Measurements from ENCODE around the gene USP50.
"Not testable (repeated sequence)": the region's sequence is repeated elsewhere in the genome, so short reads cannot be mapped to it uniquely, and the experiment has no call there.

USP50 gene

DNA sequence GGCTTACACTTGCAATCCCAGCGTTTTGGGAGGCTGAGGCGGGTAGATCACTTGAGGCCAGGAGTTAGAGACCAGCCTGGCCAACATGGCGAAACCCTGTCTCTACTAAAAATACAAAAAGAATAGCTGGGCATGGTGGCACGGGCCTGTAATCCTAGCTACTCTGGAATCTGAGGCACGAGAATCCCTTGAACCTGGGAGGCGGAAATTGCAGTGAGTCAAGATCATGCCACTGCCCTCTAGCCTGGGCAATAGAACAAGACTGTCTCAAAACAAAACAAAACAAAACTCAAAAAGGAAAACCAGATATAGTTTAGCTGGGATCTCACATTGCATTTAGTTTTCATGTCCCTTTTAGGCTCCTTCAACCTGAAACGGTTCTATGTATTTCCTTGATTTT lies 2.9 kb upstream of the USP50 start:
- H3K36me3 ChIP-seq (ENCODE audit: insufficient read depth, low read depth, low read length), result no peaks in the 10 kb centered on the region
- no peaks in the 10 kb centered on the region for H3K27me3 ChIP-seq (ENCODE audit: insufficient read depth, low read length)
- H3K9ac ChIP-seq (ENCODE audit: low read depth, low read length), result no peak overlapping the region

DNA sequence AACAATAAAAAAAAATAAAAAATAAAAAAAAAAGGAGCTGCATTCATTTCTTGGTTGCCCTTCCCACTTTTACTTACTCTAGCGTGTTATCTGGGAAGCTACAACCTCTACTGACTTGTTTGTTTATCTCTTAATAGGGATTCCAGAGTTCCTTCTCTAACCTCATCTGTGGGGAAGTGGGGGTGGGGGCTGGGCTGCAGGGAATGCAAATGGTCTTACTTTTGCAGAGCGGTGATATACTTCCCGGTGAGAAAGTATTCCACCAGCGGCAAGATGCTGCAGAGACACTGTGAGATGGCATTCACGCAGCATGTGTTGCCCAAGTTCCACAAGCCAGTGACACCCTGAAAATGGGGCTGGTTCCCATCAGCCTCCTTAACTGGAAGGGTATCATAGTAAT lies 2.1 kb downstream of the USP50 start:
- no peak overlapping the region for H3K27ac ChIP-seq (ENCODE audit: low read length)
- H3K27me3 ChIP-seq (ENCODE audit: insufficient read depth, low read length), result no peaks in the 10 kb centered on the region
- no peak overlapping the region for H3K9ac ChIP-seq (ENCODE audit: low read depth, low read length)
- H3K36me3 ChIP-seq (ENCODE audit: insufficient read depth, low read depth, low read length), result no peaks in the 10 kb centered on the region
- no peak overlapping the region for H3K4me3 ChIP-seq (ENCODE audit: low read length)
- no peaks in the 10 kb centered on the region for H3K9me3 ChIP-seq (ENCODE audit: insufficient read depth, low read depth, low read length)
- H3K4me1 ChIP-seq (ENCODE audit: insufficient read depth, low read length), result peaks cover 2% of the 10 kb centered on the region; the same call in 1 of the 2 replicates

More for the DNA sequence above, 2.9 kb upstream of the USP50 start:
- Histone ChIP-seq H3K27ac (ENCODE audit: low read length) (no peak overlapping the region), H3K9me3 (ENCODE audit: insufficient read depth, low read depth, low read length) (no peaks in the 10 kb centered on the region), H3K4me3 (ENCODE audit: low read length) (no peak overlapping the region), H3K4me1 (ENCODE audit: insufficient read depth, low read length) (peaks cover 2% of the 10 kb centered on the region; the same call in 1 of the 2 replicates)

DNA sequence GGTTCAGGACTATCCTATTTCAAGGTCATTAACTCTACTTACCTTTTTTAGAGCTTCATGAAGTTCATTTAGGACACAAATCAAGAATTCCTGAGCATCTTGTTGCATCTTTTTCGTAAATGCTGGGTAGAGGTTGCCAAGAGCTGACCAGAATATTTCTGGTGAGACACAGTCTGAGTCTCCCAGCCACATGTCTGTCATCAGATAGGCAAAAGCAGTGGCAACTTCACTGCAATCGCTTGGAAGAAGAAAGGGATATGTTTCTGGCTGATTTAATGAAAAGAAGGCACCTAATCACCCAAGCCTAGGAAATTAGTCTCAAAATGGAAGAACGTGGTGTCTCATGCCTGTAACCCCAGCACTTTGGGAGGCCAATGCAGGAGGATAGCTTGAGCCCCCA lies 2.9 kb downstream of the USP50 start:
- no peaks in the 10 kb centered on the region for H3K36me3 ChIP-seq (ENCODE audit: insufficient read depth, low read depth, low read length)
- no peaks in the 10 kb centered on the region for H3K9me3 ChIP-seq (ENCODE audit: insufficient read depth, low read depth, low read length)
- no peak overlapping the region for H3K9ac ChIP-seq (ENCODE audit: low read depth, low read length)
- H3K27ac ChIP-seq (ENCODE audit: low read length), result no peak overlapping the region
- no peak overlapping the region for H3K4me3 ChIP-seq (ENCODE audit: low read length)
- H3K27me3 ChIP-seq (ENCODE audit: insufficient read depth, low read length), result no peaks in the 10 kb centered on the region
- H3K4me1 ChIP-seq (ENCODE audit: insufficient read depth, low read length), result peaks cover 2% of the 10 kb centered on the region; the same call in 1 of the 2 replicates

DNA sequence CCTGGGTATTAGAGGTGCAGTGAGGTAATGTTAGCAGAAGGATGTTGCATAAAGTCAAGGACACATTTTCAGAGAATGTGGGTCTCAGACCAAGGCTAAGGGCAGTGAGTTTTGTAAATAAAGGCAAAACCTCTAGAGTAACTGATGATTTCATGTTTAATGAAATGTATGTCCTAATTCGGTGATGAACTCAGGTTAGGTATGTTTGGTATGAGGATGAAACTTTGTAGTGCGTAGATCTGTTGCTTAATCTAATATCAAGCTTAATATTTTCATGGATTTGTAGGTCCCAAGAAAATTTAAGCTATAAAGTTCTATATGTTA lies 3.6 kb downstream of the USP50 start:
- Histone ChIP-seq H3K27ac (ENCODE audit: low read length) (no peak overlapping the region), H3K4me1 (ENCODE audit: insufficient read depth, low read length) (peaks cover 2% of the 10 kb centered on the region; the same call in 1 of the 2 replicates), H3K9me3 (ENCODE audit: insufficient read depth, low read depth, low read length) (no peaks in the 10 kb centered on the region), H3K4me3 (ENCODE audit: low read length) (no peak overlapping the region), H3K27me3 (ENCODE audit: insufficient read depth, low read length) (no peaks in the 10 kb centered on the region), H3K36me3 (ENCODE audit: insufficient read depth, low read depth, low read length) (no peaks in the 10 kb centered on the region), H3K9ac (ENCODE audit: low read depth, low read length) (no peak overlapping the region)

DNA sequence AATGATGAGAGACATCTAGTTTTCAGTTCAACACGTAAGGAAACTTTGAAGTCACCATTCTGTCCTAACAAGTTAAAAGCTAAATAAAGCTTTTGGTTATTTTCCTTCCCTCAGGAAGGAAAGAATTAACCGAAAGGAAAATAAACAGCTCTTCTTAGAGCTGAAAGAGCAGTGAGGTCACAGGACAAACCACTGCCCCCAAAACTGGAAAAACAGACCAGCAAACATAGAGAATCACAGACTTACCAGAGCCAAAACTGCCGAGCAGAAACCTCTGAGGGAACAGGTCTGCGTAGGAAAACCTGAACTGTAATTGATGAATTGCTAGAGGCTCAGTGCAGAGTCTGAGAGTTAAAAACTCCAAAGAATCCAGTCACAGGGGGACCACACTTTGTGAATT lies 14.7 kb downstream of the USP50 start:
- Histone ChIP-seq H3K27me3 (ENCODE audit: insufficient read depth, low read length) (no peaks in the 10 kb centered on the region), H3K4me1 (ENCODE audit: insufficient read depth, low read length) (no peaks in the 10 kb centered on the region), H3K9me3 (ENCODE audit: insufficient read depth, low read depth, low read length) (no peaks in the 10 kb centered on the region), H3K27ac (ENCODE audit: low read length) (no peak overlapping the region), H3K9ac (ENCODE audit: low read depth, low read length) (no peak overlapping the region), H3K4me3 (ENCODE audit: low read length) (no peak overlapping the region), H3K36me3 (ENCODE audit: insufficient read depth, low read depth, low read length) (no peaks in the 10 kb centered on the region)

DNA sequence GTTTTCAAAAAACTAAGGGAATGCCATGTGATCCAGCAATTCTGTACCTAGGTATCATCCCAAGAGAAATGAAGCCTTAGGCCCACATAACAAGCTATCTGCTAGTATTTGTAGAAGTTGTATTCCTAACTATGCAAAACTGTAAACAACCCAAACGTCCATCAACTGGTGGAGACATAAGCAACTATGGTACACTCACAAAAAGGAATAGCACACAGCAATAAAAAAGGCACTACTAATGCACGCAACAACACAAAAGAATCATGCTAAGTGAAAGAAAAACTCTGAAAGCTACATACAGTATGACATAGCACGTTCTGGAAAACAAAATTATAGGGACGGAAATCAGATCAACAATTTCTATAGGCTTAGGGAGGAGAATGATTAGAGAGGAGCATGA lies 15.3 kb downstream of the USP50 start:
- no peaks in the 10 kb centered on the region for H3K27me3 ChIP-seq (ENCODE audit: insufficient read depth, low read length)
- no peaks in the 10 kb centered on the region for H3K9me3 ChIP-seq (ENCODE audit: insufficient read depth, low read depth, low read length)
- no peaks in the 10 kb centered on the region for H3K36me3 ChIP-seq (ENCODE audit: insufficient read depth, low read depth, low read length)
- no peak overlapping the region for H3K9ac ChIP-seq (ENCODE audit: low read depth, low read length)
- no peak overlapping the region for H3K4me3 ChIP-seq (ENCODE audit: low read length)
- H3K4me1 ChIP-seq (ENCODE audit: insufficient read depth, low read length), result no peaks in the 10 kb centered on the region
- H3K27ac ChIP-seq (ENCODE audit: low read length), result no peak overlapping the region

DNA sequence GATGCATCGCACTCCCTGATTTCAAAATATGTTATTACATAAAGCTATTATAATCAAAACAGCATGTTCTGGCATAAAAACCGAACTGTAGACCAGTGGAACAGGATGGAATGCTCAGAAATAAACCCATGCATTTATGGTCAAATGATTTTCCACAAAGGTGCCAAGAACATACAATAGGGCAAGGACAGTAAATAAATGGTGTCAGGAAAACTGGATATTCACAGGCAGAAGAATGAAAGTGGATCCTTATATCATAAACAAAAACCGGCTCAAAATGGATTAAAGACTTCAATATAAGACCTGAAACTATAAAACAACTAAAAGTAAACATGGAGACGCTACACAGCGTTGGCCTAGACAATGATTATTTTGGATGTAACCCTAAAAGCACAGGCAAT lies 22.6 kb downstream of the USP50 start:
- Histone ChIP-seq H3K4me3 (ENCODE audit: low read length) (no peak overlapping the region), H3K4me1 (ENCODE audit: insufficient read depth, low read length) (no peaks in the 10 kb centered on the region), H3K9me3 (ENCODE audit: insufficient read depth, low read depth, low read length) (peaks cover 2% of the 10 kb centered on the region; the same call in 1 of the 2 replicates), H3K27me3 (ENCODE audit: insufficient read depth, low read length) (no peaks in the 10 kb centered on the region), H3K9ac (ENCODE audit: low read depth, low read length) (no peak overlapping the region), H3K27ac (ENCODE audit: low read length) (no peak overlapping the region), H3K36me3 (ENCODE audit: insufficient read depth, low read depth, low read length) (no peaks in the 10 kb centered on the region)

DNA sequence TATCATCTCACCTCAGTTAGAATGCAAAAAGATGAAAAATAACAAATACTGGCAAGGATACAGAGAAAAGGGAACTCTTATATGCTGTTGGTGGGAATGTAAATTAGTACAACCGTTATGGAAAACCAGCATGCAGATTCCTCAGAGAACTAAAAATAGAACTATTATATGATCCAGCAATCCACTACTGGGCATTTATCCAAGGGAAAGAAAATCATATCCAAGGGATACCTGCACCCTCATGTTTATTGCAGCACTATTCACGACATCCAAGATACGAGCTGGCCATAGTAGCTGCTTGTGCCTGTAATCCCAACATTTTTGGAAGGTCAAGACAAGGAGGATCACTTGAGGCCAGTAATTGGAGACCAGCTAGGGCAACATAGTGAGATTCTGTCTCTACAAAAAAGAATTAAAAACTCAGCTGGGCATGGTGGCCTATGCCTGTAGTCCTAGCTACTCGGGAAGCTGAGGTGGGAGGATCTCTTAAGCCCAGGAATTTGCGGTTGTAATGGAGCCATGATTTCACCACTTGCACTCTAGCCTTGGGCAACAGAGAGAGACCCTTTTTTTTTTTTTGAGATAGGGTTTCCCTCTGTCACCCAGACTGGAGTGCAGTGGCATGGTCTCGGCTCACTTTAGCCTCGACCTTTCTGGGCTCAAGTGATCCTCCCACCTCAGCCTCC lies 26.6 kb downstream of the USP50 start:
- H3K27ac ChIP-seq (ENCODE audit: low read length), result no peak overlapping the region
- no peak overlapping the region for H3K9ac ChIP-seq (ENCODE audit: low read depth, low read length)
- H3K36me3 ChIP-seq (ENCODE audit: insufficient read depth, low read depth, low read length), result no peaks in the 10 kb centered on the region
- H3K27me3 ChIP-seq (ENCODE audit: insufficient read depth, low read length), result no peaks in the 10 kb centered on the region
- no peak overlapping the region for H3K4me3 ChIP-seq (ENCODE audit: low read length)
- H3K9me3 ChIP-seq (ENCODE audit: insufficient read depth, low read depth, low read length), result peaks cover 5% of the 10 kb centered on the region; the same call in 1 of the 2 replicates
- H3K4me1 ChIP-seq (ENCODE audit: insufficient read depth, low read length), result no peaks in the 10 kb centered on the region

DNA sequence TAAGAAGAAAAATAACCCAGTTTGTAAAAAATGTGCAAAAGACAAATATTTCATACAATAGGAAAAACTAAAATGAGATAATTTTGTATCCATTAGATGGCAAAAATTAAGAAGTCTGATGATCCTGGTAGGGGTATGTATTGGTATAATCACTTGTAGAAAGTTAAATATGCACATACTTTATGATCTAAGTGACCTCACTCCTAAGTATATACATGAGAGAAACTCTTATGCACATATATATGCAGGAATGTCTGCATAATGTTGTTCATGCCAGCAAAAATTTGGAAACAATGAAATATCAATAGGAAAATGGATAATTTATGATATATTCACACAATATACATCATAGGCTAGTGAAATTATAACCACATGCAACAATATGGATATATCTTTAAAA lies 33.5 kb downstream of the USP50 start:
- Histone ChIP-seq H3K36me3 (ENCODE audit: insufficient read depth, low read depth, low read length) (no peaks in the 10 kb centered on the region), H3K9me3 (ENCODE audit: insufficient read depth, low read depth, low read length) (no peaks in the 10 kb centered on the region), H3K27ac (ENCODE audit: low read length) (no peak overlapping the region), H3K9ac (ENCODE audit: low read depth, low read length) (no peak overlapping the region), H3K4me3 (ENCODE audit: low read length) (no peak overlapping the region), H3K27me3 (ENCODE audit: insufficient read depth, low read length) (no peaks in the 10 kb centered on the region), H3K4me1 (ENCODE audit: insufficient read depth, low read length) (no peaks in the 10 kb centered on the region)

DNA sequence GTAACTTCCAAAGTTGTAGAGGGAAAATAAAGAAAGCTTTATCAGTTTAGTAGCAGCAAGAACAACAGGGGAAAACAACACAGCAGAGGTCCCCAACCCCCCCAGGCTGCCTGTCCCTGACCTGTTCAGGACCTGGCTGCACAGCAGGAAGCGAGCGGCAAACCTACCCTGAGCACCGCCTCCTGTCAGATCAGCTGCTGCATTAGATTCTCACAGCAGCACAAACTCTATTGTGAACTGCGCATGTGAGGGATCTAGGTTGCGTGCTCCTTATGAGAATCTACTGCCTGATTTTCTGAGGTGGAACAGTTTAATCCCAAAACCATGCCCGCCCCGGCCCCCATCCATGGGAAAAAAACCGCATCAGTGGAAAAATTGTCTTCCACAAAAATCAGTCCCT lies 40.3 kb downstream of the USP50 start:
- Histone ChIP-seq H3K9me3 (ENCODE audit: insufficient read depth, low read depth, low read length) (no peaks in the 10 kb centered on the region), H3K36me3 (ENCODE audit: insufficient read depth, low read depth, low read length) (peaks cover 7% of the 10 kb centered on the region), H3K4me3 (ENCODE audit: low read length) (no peak overlapping the region), H3K4me1 (ENCODE audit: insufficient read depth, low read length) (peaks cover 5% of the 10 kb centered on the region; the same call in 1 of the 2 replicates), H3K27me3 (ENCODE audit: insufficient read depth, low read length) (no peaks in the 10 kb centered on the region), H3K27ac (ENCODE audit: low read length) (no peak overlapping the region), H3K9ac (ENCODE audit: low read depth, low read length) (no peak overlapping the region)

DNA sequence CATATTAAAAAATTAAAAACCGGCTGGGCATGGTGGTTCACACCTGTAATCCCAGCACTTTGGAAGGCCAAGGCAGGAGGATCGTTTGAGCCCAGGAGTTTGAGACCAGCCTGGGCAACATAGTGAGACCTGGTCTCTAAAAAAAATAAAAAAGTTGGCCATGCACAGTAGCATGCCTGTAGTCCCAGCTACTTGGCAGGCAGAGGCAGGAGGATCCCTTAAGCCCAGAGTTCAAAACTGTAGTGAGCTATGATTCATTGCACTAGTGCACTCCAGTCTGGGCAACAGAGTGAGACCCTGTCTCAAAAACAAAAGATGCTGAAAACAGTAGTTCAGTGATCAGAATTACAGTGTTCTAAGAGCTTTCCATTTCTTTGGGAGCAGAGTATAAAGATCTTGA lies 40.8 kb downstream of the USP50 start:
- not testable (repeated sequence) for H3K4me1 ChIP-seq (ENCODE audit: insufficient read depth, low read length); H3K9me3 ChIP-seq (ENCODE audit: insufficient read depth, low read depth, low read length); H3K27ac ChIP-seq (ENCODE audit: low read length); H3K27me3 ChIP-seq (ENCODE audit: insufficient read depth, low read length); H3K9ac ChIP-seq (ENCODE audit: low read depth, low read length); H3K4me3 ChIP-seq (ENCODE audit: low read length)
- peaks cover 11% of the 10 kb centered on the region for H3K36me3 ChIP-seq (ENCODE audit: insufficient read depth, low read depth, low read length)

DNA sequence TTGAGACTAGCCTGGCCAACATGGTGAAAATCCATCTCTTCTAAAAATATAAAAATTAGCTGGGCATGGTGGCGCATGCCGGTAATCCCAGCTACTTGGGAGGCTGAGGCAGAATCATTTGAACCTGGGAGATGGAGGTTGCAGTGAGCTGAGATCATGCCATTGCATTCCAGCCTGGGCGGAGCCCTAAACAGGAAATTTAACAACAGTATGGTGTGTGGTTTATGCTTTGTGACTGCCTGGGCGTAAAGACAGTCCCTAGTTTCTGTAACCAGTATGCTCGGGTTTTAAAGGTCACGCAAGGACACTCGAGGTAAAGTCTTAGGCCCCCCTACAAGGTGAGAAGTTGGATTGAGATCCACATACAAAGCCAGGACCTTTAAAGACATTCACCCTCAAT lies 43.3 kb downstream of the USP50 start:
- Histone ChIP-seq H3K27me3 (ENCODE audit: insufficient read depth, low read length) (no peaks in the 10 kb centered on the region), H3K4me1 (ENCODE audit: insufficient read depth, low read length) (peaks cover 5% of the 10 kb centered on the region; the same call in 1 of the 2 replicates), H3K4me3 (ENCODE audit: low read length) (no peak overlapping the region), H3K36me3 (ENCODE audit: insufficient read depth, low read depth, low read length) (peaks cover 36% of the 10 kb centered on the region), H3K9me3 (ENCODE audit: insufficient read depth, low read depth, low read length) (no peaks in the 10 kb centered on the region), H3K9ac (ENCODE audit: low read depth, low read length) (no peak overlapping the region), H3K27ac (ENCODE audit: low read length) (no peak overlapping the region)
